ENCODE measurements around the gene COL16A1.

COL16A1 gene

DNA sequence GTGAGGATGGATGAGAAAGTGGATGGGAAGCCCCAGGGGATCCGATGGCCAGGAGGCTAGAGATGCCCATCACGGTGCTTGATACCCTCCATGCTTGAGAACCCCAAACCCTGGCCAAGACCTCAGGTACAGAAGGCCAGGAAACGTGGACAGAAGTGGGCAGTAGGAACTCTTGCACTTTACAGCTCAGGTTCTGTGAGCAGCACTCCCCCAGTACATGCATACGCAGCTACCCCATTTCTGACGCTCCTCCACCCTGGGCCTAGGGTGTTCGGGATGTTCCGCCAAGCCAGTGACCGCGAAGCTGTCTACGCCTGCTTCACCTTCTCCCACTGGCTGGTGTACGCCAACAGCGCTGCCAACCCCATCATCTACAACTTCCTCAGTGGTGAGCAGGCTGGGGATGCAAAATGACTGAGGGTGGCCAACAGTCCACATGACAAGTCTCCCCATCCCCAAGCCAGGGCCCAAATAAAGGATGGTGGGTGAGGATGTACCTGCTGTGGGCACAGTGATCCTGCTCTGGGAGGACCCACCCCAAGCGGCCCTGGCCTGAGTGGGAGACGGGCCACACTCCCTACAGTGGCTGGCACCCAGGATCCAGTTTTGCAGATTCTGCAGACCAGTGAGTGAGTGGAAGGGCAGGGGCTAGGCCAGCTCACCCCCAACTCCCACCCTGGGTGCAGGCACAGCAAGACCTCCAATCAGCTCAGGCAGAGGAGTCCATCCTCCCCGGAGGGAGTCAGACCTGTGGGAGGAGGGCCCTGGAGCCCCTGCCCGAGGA is 78.9 kb downstream of the COL16A1 start:
- DNase-seq (ENCODE audit: low read depth), result no peak
- no peak for TF ChIP-seq CTCF (IDR thresholded peaks at IDR 0.05; ENCODE audit: insufficient read depth, low read depth, low read length, missing control alignments)
- H3K4me3 ChIP-seq (ENCODE audit: low read depth, low read length), result no peak overlapping the region

GRCh38 chr1:31624309-31624708 is 79.5 kb downstream of the COL16A1 start:
- TF ChIP-seq CTCF (IDR thresholded peaks at IDR 0.05; ENCODE audit: insufficient read depth, low read depth, low read length, missing control alignments), result no peak
- H3K4me3 ChIP-seq (ENCODE audit: low read depth, low read length), result no peak overlapping the region
- DNase-seq (ENCODE audit: low read depth), result peak; percentile 17

DNA sequence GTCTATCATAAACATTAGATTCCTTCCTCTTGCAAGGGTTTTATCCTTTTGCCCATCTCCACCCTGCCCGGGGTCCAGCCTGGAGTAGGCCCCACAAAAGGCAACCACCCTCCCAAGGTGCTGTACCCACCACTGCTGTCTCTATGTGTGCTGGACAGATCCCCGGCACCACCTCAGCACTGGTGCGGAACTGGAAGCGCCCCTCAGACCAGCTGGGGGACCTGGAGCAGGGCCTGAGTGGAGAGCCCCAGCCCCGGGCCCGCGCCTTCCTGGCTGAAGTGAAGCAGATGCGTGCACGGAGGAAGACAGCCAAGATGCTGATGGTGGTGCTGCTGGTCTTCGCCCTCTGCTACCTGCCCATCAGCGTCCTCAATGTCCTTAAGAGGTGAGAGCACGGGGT is 80.5 kb downstream of the COL16A1 start:
- no peak overlapping the region for H3K4me3 ChIP-seq (ENCODE audit: low read depth, low read length)
- no peak for TF ChIP-seq CTCF (IDR thresholded peaks at IDR 0.05; ENCODE audit: insufficient read depth, low read depth, low read length, missing control alignments)

DNA sequence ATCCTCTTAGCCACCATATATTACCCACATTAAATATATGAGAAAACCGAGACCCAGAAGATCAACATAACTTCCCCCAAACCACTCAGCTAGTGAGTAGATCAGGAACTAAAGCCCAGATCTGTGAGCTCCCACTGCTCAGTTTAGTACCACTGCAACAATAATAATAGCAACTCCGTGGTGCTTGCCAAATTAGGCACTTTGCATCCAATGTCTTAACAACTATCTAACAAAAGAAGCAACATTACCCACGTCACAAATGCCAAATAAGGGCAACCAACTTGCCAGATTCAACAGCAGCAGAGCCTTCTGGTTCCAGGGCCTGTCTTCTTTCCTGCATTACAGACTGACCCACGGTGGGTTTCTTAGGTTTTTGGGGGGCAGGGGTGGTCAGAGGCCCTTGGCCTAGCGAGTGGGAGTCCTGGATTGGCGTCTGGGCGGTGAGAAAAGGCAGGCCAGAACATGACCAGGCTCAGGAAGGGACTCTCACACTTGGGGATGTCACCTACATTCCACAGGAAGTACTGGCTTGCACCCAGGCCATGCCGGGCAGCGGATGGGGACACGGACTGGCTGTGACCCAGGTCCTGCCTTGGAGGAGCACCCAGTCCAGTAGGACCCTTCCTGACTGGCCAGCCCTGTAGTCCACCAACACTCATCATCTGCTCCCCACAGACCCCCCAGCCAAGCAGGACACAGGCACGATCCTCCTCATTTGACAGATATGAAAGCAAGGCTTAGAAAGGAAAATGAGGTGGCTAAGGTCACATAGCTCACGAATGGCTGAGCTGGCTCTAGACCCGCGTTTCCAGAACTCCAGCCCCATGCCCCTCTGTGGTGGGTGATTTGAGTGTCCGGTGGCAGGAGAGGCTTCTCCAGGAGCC is 81.7 kb downstream of the COL16A1 start:
- TF ChIP-seq CTCF (IDR thresholded peaks at IDR 0.05; ENCODE audit: insufficient read depth, low read depth, low read length, missing control alignments), result no peak
- H3K4me3 ChIP-seq (ENCODE audit: low read depth, low read length), result no peak overlapping the region
- no peak for DNase-seq (ENCODE audit: low read depth)

More for the DNA sequence above, 80.5 kb downstream of the COL16A1 start:
- DNase-seq (ENCODE audit: low read depth), result no peak

DNA sequence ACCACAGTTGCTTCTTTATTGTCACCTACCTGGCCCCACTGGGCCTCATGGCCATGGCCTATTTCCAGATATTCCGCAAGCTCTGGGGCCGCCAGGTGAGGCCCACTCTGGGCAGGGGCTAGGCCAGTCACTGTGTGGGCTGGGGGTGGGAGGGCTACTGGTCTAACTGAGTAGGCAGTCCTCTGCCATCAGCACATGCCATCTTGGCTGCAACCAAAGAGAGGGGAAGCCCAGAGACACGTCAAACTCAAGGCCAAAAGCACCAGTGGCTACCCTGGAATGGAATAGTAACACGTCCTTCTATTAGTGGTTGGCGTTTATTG is 82.4 kb downstream of the COL16A1 start:
- TF ChIP-seq CTCF (IDR thresholded peaks at IDR 0.05; ENCODE audit: insufficient read depth, low read depth, low read length, missing control alignments), result no peak
- no peak for DNase-seq (ENCODE audit: low read depth)
- no peak overlapping the region for H3K4me3 ChIP-seq (ENCODE audit: low read depth, low read length)

DNA sequence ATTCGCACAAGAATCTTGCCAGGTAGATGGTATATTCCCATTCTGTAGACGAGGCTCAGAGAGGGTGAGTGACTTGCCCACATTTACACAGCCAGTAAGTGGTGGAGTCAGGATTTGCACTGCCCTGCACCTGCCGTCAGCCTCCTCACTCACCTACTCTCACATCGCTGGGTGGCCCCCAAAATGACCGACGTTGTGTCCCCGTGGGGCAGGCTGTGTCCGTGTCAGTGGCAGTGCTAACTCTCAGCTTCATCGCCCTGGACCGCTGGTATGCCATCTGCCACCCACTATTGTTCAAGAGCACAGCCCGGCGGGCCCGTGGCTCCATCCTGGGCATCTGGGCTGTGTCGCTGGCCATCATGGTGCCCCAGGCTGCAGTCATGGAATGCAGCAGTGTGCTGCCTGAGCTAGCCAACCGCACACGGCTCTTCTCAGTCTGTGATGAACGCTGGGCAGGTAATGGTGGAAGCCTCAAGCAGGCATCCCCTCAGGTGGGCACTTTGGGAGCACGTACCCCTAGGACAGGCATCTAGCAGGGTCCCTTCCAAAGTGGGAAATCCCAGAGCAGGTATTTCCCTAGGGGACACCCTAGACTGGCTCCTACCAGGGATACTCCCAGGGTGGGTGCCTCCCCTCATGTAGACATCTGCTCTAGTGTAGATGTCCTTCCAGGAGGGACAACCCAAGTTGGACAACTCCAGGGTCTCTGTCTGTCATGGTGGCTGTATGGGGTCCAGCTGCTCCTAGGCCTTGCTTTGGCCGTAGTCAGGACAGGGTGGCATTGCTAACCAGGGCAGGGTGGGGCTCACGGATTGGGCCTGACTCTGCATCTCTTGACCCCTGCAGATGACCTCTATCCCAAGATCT is 83.0 kb downstream of the COL16A1 start:
- no peak overlapping the region for H3K4me3 ChIP-seq (ENCODE audit: low read depth, low read length)
- no peak for DNase-seq (ENCODE audit: low read depth)
- TF ChIP-seq CTCF (IDR thresholded peaks at IDR 0.05; ENCODE audit: insufficient read depth, low read depth, low read length, missing control alignments), result no peak
